Measurements from ENCODE around the gene RRAS.

- TF ChIP-seq CTCF (IDR thresholded peaks at IDR 0.05 in 4 of 5, conservative IDR thresholded peaks at IDR 0.05 in 1 of 5) (peak in 1 of 5 experiments; percentile 9), POLR2A (IDR thresholded peaks at IDR 0.05) (no peak)
Observed at GRCh38 chr19:49590971-49591730, 48.8 kb downstream of the RRAS start, which contains the start of gene PRR12.
